OCI-LY3 (cell line): Measurements from ENCODE around the gene STK32B.

Experiments used
- CTCF ChIP-seq: fragments of 200-600, 300-600 bp; sonication (generic); IDR thresholded peaks from 2 replicates; pipeline ENCODE4 v1.5.1; 2014; ENCODE audit warnings: antibody characterized with exemption, low read length, low read depth
- EZH2phosphoT487 ChIP-seq: fragments of 200-600 bp; shearing (Covaris generic); IDR thresholded peaks from 2 replicates; pipeline ENCODE4 v1.6.1; 2018; ENCODE audit warnings: antibody characterized with exemption, mixed run types, low read depth

DNA sequence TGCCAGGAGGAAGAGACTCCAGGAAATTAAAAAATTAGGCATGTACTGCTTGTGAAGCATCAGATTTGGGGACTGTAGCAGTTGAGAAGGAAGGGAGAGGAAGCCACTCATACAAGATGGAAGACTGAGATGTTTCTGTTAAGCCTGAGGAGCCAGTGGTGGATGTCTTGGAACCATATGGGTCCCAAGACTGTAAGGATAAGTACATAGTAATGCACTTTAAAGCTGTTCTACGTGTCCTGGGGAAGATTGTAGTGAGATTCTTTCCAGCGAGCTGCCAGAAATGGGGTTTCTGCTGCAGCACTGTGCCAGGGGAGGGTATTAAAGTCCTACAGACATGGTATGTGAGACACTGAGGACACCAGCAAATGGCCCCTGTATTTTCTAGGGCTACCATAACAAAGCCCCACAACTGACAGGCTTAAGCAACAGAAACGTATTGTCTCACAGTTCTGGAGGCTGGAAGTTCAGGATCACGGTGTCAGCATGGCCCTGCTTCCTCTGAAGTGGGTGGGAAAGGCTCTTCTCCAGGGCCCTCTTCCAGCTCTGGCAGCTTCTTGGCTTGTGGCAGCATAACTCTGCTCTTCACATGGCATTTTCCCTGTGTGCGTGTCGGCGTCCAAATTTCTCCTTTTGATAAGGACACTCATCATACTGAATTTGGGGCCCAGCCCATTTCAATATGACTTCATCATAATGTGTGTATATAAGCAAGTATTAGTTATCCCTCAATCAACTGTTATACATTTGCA is 352.6 kb downstream of the STK32B start:
- no peak for TF ChIP-seq CTCF
- no peak for TF ChIP-seq EZH2phosphoT487
